Measurements from ENCODE around the gene ZNF500.

Gene ZNF500

DNA sequence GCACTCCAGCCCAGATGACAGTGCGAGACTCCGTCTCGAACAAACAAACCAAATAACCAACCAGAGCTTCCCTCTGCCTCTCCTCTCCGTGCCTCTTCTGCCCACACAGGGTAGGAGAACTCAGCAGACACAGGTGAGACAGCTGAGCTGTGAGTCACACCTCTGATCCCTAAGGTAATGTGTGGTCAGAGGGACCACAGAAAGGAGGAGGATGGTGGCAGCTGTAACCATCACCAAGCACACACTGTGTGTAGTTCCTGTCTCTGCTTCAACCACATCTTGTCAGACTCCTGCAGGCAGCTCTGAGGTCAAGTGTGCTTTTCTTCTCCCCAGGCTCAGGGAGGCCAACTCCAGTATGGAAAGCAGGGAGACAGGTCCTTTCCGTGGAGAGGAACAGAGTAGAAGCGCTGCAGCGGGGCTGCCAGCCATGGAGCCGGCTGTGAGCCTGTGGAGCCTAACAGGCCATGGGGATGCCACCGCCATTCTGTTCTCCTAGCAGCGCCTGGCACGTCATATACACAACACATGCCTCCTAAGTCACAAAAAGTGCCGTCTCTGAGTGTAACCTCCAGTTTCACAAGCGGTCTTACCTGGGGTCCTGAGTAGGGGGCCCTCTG lies 66.5 kb downstream of the ZNF500 start:
- H3K27ac ChIP-seq (ENCODE audit: low read depth, low read length): no peak overlapping the region
- H3K36me3 ChIP-seq (ENCODE audit: insufficient read depth, low read length): peaks cover 90% of the 10 kb centered on the region
- H3K4me1 ChIP-seq (ENCODE audit: insufficient read depth, low read length): no peaks in the 10 kb centered on the region
- no peak overlapping the region for H3K4me3 ChIP-seq (ENCODE audit: low read length)
- no peak overlapping the region for H3K9ac ChIP-seq (ENCODE audit: low read depth, low read length)
- no peaks in the 10 kb centered on the region for H3K27me3 ChIP-seq (ENCODE audit: insufficient read depth, low read length)
- no peaks in the 10 kb centered on the region for H3K9me3 ChIP-seq (ENCODE audit: insufficient read depth, low read depth, low read length)
- 97% methylated on average over 13 of the region's 13 CpGs for WGBS

DNA sequence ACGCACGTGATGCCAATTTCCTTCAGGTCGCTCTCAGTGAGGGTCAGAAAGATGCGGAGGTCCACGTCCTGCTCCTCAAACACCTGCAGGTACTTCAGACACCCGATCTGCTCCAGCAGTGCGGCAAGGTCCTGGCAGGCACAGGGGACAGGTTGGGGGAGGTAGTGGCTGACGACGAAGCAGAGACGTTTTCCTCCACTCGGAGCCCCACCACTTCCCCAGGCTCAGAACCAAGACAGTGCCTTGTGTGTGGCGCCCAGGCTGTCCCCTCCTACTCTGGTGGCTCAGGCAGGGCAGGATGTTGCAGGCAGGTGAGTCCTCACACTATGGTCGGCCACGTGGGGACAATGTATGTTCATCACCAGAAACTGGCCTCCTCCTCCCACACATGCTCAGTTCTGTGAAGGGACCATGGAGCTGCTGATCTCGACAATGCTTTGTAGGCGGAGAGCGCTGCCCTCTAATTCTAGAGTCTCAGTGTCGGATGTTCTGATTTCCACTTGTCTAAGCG lies 67.9 kb downstream of the ZNF500 start:
- WGBS: 94% methylated on average over 19 of the region's 19 CpGs
- Histone ChIP-seq H3K9me3 (ENCODE audit: insufficient read depth, low read depth, low read length) (no peaks in the 10 kb centered on the region), H3K27ac (ENCODE audit: low read depth, low read length) (no peak overlapping the region), H3K4me1 (ENCODE audit: insufficient read depth, low read length) (no peaks in the 10 kb centered on the region), H3K36me3 (ENCODE audit: insufficient read depth, low read length) (peaks cover 82% of the 10 kb centered on the region), H3K27me3 (ENCODE audit: insufficient read depth, low read length) (no peaks in the 10 kb centered on the region), H3K4me3 (ENCODE audit: low read length) (no peak overlapping the region), H3K9ac (ENCODE audit: low read depth, low read length) (no peak overlapping the region; the same call in 1 of the 2 replicates)

DNA sequence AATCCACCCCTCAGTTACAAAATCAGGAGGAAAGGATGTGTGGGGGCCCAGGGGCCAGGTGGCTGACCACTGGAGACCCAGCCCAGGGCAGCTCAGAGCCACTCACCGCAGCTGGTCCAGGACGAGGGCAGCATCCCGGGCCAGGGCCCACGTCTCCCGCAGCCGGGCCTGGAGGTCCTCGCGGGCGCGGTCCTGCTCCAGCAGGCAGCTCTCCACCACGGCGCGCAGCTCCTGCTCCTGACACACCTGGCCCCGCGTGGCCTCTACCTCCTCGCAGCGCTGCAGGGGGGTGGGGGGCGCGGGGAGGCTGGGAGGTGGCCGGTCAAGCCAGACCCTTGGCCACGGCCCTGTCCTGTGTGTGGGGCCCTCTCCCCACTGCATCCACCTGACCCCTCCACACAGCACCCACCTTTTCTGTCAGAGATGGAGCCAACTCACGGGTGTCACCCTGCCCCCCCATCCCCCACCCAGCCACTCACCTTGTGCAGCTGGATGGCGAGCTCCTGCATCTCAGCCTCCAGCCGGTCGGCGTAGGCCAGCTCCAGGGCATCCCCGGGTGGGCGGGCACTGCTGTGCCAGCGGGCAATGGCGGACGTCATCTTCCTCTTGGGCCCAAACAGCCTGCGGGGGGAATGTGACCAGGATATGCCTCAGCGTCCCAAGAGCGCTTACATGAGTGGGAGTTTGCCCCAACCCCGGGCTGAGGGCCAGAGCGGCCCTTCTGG lies 68.5 kb downstream of the ZNF500 start:
- WGBS: 95% methylated on average over 36 of the region's 36 CpGs
- no peak overlapping the region for H3K27ac ChIP-seq (ENCODE audit: low read depth, low read length)
- no peaks in the 10 kb centered on the region for H3K9me3 ChIP-seq (ENCODE audit: insufficient read depth, low read depth, low read length)
- H3K4me1 ChIP-seq (ENCODE audit: insufficient read depth, low read length): no peaks in the 10 kb centered on the region
- peaks cover 76% of the 10 kb centered on the region for H3K36me3 ChIP-seq (ENCODE audit: insufficient read depth, low read length)
- H3K4me3 ChIP-seq (ENCODE audit: low read length): no peak overlapping the region
- H3K27me3 ChIP-seq (ENCODE audit: insufficient read depth, low read length): no peaks in the 10 kb centered on the region
- no peak overlapping the region; the same call in 1 of the 2 replicates for H3K9ac ChIP-seq (ENCODE audit: low read depth, low read length)

Data from HUES64 (cell line).